Stimulated activated CD4-positive, alpha-beta T cell treated with anti-CD3 and anti-CD28 coated beads, Interleukin-4, amount 100 ng/mL, for 1 hour (primary cell): ENCODE data around the gene PLEKHA7.

Experiments used
- DNase-seq: peaks from one replicate; pipeline ENCODE4 v3.0.0-alpha.2; 2020

The PLEKHA7 gene

GRCh38 chr11:16767957-16768356 is 246.3 kb downstream of the PLEKHA7 start:
- no peak for DNase-seq

DNA sequence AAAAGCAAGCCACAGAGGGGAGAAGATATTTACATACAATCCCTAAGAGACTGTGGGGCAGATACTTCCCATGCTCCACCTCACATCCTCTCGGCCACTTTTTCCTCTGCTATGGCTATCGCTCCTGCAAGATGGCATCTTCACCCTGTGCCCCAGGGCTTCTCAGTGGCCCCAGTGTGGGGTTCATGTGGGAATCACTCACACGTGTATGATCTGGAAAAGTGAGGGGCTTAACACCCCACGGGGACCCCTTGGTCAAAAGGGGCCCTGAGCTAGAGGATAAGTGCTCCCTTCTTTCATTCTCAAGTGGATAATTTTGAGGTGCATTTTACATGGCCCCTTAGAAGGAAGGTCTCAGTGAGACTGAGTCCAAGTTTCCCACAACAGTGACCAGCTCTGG is 247.1 kb downstream of the PLEKHA7 start:
- DNase-seq: no peak

DNA sequence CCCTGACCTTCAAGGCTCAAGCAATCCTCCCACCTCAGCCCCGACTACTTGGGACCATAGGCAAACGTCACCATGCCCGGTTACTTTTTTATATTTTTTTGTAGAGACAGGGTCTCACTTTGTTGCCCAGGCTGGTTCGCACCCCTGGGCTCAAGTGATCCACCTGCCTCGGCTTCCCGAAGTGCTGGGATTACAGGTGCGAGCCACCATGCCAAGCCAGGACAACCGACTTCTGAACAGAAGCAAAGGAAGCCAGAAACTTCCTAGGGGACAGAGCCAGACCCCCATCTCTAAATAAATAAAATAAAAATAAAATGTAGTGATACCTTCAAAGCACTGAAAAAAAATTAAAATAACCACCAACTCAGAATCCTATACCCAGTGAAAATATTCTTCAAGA is 249.3 kb downstream of the PLEKHA7 start:
- no peak for DNase-seq

- no peak for DNase-seq
Measured at GRCh38 chr11:16763746-16764145, 250.5 kb downstream of the PLEKHA7 start.

GRCh38 chr11:16759857-16760508 is 254.2 kb downstream of the PLEKHA7 start:
- no peak for DNase-seq

- no peak for DNase-seq
Measured at GRCh38 chr11:16758382-16759024, 255.7 kb downstream of the PLEKHA7 start.

DNA sequence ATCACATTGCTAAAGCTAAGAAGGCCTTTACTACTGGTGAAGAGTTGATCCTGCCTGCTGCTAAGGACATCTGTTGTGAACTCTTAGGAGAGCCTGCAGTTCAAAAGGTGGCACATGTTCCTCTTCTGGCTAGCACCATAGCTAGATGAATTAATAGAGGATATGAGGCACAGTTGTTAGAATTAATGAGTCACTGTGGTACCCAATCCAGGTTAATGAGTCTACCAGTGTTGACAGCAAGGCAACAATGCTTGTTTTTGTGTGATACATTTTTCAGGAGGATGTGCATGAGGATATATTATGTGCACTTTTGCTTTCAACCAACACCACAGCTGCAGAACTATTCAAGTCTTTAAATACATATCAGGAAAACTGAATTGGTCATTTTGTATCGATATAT is 263.8 kb downstream of the PLEKHA7 start:
- DNase-seq: no peak

DNA sequence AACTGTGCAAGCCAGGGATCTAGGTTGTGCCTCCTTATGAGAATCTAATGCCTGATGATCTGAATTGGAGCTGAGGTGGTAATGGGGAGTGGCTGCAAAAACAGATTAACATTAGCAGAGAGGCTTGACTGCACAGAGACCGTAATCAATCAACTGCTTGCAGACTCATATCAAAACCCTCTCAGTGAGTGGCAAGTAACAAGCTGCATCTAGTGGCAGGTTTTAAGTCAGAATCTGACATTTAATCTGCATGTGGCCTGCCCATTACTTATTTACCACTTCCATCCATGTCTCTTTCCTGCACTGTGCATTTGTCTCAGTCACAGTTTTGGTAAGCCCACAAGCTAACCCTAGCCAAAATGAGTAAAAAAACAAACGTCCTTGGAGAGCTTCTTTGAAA is 264.5 kb downstream of the PLEKHA7 start:
- DNase-seq: no peak

- DNase-seq: no peak
Measured at GRCh38 chr11:16749092-16749491, 265.1 kb downstream of the PLEKHA7 start.

GRCh38 chr11:16745950-16746605 is 268.1 kb downstream of the PLEKHA7 start:
- DNase-seq: no peak

GRCh38 chr11:16744128-16744725 is 270.0 kb downstream of the PLEKHA7 start:
- DNase-seq: no peak

DNA sequence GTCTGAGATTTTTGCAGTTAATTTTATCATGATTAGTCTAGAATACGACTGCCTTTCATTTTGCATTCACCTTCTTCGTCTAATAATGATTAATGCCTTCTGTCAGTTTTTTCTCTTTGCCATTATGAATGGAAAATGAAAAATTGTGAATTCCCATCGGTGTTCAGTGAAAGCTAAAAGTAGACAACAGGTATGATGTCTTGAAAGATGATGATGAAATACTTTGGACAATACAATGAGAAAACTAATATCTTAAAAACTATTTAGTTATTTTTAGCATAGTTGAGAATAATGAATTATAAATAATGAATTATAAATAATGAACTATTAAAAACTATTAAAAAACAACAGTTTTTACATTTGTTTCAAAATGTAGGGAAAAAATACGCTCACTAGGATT is 270.7 kb downstream of the PLEKHA7 start:
- DNase-seq: no peak

GRCh38 chr11:16741473-16741872 is 272.7 kb downstream of the PLEKHA7 start:
- DNase-seq: no peak

DNA sequence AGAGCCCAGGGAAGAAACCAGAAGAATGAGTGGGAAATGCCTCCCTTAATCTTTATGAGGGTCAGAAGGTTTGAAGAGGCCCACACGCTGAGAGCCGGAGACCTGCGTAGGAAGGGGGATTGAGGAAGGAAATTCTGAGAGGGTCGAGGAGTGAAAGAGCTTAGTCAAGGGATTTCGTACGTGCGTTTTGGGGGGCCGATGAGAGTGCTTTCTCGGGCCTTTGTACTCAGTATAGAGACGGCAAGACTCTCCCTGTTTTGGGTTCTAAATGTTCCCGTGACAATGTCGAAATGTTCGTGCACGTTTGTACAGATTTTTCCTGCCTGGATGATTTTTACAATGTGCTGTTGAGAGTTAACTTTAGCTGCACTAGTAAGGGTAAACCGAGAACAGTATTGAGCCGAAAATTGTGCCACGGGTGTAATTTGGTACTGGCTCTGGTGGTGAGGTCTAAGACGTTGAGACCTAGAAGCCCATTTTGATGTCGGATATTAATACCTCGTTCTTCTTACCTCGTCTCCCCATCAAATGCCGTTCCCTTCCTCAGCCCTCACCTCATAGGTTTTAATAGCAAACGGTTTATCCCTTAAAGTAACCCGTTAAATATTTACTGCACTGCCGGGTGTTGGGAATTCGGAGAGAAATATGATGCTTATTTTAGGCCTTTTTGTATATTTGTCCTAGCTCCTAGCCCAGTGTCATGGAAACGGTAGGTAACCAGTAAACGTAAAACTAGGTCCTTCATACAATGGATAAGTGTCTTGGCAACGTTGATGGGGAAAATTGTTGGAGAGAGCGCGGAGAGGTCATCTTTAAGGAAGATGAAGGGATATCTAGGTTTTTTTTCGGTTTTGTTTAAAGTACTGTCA is 275.0 kb downstream of the PLEKHA7 start:
- DNase-seq: no peak

DNA sequence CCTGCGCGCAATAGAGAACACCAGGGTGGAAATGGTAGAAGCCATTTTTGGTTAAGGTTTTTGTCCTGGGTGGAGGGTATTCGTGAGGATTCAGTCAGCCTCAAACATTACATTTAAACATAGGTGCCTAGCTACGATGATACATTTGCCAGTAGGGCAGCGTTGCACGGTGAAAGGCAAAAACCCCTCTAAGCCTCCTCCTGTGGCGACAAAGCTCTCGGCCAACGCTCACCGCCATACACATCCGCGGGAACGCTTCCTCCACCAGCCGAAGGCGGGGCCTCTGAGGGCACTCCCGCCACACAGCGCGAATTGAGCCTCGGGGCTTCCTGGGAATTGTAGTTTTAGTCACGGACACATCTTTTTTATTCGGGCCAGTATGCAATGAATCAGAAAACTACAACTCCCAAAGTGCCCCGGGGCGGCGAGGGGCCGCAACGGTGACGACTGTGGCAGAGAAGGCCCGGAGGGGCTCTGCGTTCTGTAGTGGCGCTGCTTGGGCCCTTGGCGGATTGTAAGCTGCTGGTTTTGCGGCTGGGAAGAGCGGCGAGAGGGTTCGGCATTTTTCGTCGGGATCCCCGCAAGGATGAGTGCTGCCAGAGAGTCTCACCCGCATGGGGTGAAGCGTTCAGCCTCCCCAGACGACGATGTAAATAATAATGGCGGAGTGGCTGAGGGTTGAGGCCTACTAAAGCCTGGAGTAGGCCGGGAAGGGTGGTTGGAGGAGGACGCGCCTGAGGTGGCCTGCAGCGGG is 275.8 kb downstream of the PLEKHA7 start, which contains the start of gene C11orf58:
Gene C11orf58 (plus strand): TSS at position 455 of the 754 bp plus-strand sequence. CDS start 132 bp downstream, at position 587.
- peak; percentile 91 for DNase-seq

GRCh38 chr11:16737818-16738192 is 276.4 kb downstream of the PLEKHA7 start:
- DNase-seq: no peak
